ENCODE data around the gene ATAD3B.

- TF ChIP-seq EZH2 (IDR thresholded peaks at IDR 0.05): no peak
- TF ChIP-seq POLR2AphosphoS5 (IDR thresholded peaks at IDR 0.05; ENCODE audit: borderline replicate concordance, low read depth, low read length): no peak
- no peak for TF ChIP-seq FOXP2 (optimal IDR thresholded peaks at IDR 0.05; ENCODE audit: control extremely low read depth, extremely low read length, insufficient read depth)
Observed at GRCh38 chr1:1452882-1453281, 18.7 kb upstream of the ATAD3B start.
